ENCODE data around the gene NR2E1. TPM values are rescaled to one million over a fixed set of nuclear protein-coding genes. Genes with fewer than 3 reads are reported as not detected.

The NR2E1 gene
- total RNA-seq, 1 experiment from 2014 or later = not detected

GRCh38 chr6:108133594-108134179 is 32.1 kb upstream of the NR2E1 start:
- no peak overlapping the region for H2BK20ac ChIP-seq (ENCODE audit: low read depth, low read length, poor library complexity, severe bottlenecking)
- no peak overlapping the region for H3K27ac Mint-ChIP-seq
- H3K27me3 ChIP-seq (ENCODE audit: insufficient read depth, low read length) = peaks cover 45% of the 10 kb centered on the region

More at GRCh38 chr6:108133594-108134179, 32.1 kb upstream of the NR2E1 start:
- Histone ChIP-seq H3K79me2 (ENCODE audit: insufficient read depth, low read length) (no peaks in the 10 kb centered on the region), H2AFZ (ENCODE audit: low read length) (no peak overlapping the region), H4K8ac (replicated peaks; ENCODE audit: insufficient read length, low read depth, low read length) (no peak overlapping the region), H3K14ac (ENCODE audit: insufficient read depth, low read length) (no peak overlapping the region), H2BK5ac (ENCODE audit: insufficient read length, low read length) (no peak overlapping the region), H4K5ac (ENCODE audit: insufficient read length, low read depth, low read length) (no peak overlapping the region), H4K91ac (ENCODE audit: insufficient read length, low read depth, low read length) (no peak overlapping the region), H3K23ac (ENCODE audit: insufficient read length, low read depth, low read length) (no peak overlapping the region), H3K18ac (ENCODE audit: insufficient read length, low read depth, low read length) (no peak overlapping the region), H2BK12ac (ENCODE audit: insufficient read length, low read depth, low read length) (no peak overlapping the region), H4K20me1 (ENCODE audit: control insufficient read depth, insufficient read depth, insufficient read length) (no peaks in the 10 kb centered on the region), H3K27ac (ENCODE audit: insufficient read length, low read depth, low read length) (no peak overlapping the region), H3K56ac (ENCODE audit: insufficient read length, low read depth, low read length) (no peak overlapping the region), H2BK120ac (ENCODE audit: low read depth, low read length, poor library complexity, severe bottlenecking) (no peak overlapping the region), H3K9me3 (ENCODE audit: control insufficient read depth, low read depth, low read length) (no peaks in the 10 kb centered on the region), H3K4me2 (ENCODE audit: insufficient read depth, insufficient read length, low read length) (peak overlapping the region; percentile 33), H2AK5ac (ENCODE audit: insufficient read length, low read length) (no peak overlapping the region), H3K4ac (ENCODE audit: low read depth, low read length) (no peak overlapping the region), H3K4me1 (ENCODE audit: insufficient read depth, low read length) (peaks cover 2% of the 10 kb centered on the region), H3K79me1 (ENCODE audit: insufficient read depth, low read depth, low read length, poor library complexity, severe bottlenecking) (no peaks in the 10 kb centered on the region), H3T11ph (ENCODE audit: low read length) (no peak overlapping the region), H3K23me2 (ENCODE audit: insufficient read length, low read depth, low read length, poor library complexity, severe bottlenecking) (no peaks in the 10 kb centered on the region), H3K9ac (ENCODE audit: extremely low read depth, insufficient read length, low read length) (no peak overlapping the region), H2BK15ac (ENCODE audit: low read depth, low read length) (no peak overlapping the region)
- Mint-ChIP-seq H3K4me1 (peaks cover 24 to 25% of the 10 kb centered on the region in 2 experiments), H3K27me3 (ENCODE audit: low read depth) (peaks cover 97% of the 10 kb centered on the region), H3K36me3 (ENCODE audit: insufficient read depth in 1 of 3, low read depth in 3 of 3) (no peaks in the 10 kb centered on the region), H3K9me3 (no peaks in the 10 kb centered on the region; a peak in 2 of 5 replicates), H3K4me3 (peak overlapping the region; percentile 41 to 79)
- peak; percentile 94 for DNase-seq
- no CpG with 5 or more reads among the region's 36 CpGs for WGBS (ENCODE audit: extremely low coverage, insufficient read length, low lambda C conversion rate)
- TF ChIP-seq, protein P1, sequence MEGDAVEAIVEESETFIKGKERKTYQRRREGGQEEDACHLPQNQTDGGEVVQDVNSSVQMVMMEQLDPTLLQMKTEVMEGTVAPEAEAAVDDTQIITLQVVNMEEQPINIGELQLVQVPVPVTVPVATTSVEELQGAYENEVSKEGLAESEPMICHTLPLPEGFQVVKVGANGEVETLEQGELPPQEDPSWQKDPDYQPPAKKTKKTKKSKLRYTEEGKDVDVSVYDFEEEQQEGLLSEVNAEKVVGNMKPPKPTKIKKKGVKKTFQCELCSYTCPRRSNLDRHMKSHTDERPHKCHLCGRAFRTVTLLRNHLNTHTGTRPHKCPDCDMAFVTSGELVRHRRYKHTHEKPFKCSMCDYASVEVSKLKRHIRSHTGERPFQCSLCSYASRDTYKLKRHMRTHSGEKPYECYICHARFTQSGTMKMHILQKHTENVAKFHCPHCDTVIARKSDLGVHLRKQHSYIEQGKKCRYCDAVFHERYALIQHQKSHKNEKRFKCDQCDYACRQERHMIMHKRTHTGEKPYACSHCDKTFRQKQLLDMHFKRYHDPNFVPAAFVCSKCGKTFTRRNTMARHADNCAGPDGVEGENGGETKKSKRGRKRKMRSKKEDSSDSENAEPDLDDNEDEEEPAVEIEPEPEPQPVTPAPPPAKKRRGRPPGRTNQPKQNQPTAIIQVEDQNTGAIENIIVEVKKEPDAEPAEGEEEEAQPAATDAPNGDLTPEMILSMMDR (conservative IDR thresholded peaks at IDR 0.05) = no peak; the same call in 2 of the 3 replicates
